Activated CD8-positive, alpha-beta memory T cell treated with anti-CD3 and anti-CD28 coated beads for 48 hours (primary cell): ENCODE measurements around the gene CNIH4.
"Not testable (repeated sequence)": the region's sequence is repeated elsewhere in the genome, so short reads cannot be mapped to it uniquely, and the experiment has no call there.

ENCODE experiments used
- DNase-seq, 3 experiments: peaks; one replicate each; pipeline ENCODE4 v3.0.0-alpha.2; 2020; ENCODE audit warnings: low read depth in 2 of 3, low spot score in 2 of 3

Gene CNIH4

DNA sequence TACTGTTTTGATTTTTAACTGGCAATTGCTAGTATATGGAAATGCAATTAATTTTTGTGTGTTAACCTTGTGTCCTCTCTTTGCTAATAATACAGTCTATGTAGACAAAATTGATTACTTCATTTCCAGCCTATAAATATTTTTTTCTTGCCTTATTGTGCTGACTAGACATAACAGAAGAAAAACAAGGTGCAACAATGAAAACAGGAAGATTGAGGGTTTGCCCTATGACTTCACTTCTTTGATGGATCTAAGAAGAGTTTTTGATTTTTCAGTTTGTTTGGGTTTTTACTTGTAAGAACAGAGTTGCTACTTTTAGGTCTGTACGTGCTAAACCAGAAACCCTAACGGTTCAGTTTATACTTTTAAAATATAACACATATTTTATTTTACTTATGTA, 8.5 kb upstream of the CNIH4 start:
- DNase-seq, result no peak

DNA sequence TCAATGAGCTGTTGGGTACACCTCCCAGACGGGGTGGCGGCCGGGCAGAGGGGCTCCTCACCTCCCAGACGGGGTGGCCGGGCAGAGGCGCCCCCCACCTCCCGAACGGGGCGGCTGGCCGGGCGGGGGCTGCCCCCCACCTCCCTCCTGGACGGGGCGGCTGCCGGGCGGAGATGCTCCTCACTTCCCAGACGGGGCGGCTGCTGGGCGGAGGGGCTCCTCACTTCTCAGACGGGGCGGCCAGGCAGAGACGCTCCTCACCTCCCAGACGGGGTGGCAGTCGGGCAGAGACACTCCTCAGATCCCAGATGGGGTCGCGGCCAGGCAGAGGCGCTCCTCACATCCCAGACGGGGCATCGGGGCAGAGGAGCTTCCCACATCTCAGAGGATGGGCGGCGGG, 7.0 kb upstream of the CNIH4 start:
- DNase-seq, result not testable (repeated sequence)

DNA sequence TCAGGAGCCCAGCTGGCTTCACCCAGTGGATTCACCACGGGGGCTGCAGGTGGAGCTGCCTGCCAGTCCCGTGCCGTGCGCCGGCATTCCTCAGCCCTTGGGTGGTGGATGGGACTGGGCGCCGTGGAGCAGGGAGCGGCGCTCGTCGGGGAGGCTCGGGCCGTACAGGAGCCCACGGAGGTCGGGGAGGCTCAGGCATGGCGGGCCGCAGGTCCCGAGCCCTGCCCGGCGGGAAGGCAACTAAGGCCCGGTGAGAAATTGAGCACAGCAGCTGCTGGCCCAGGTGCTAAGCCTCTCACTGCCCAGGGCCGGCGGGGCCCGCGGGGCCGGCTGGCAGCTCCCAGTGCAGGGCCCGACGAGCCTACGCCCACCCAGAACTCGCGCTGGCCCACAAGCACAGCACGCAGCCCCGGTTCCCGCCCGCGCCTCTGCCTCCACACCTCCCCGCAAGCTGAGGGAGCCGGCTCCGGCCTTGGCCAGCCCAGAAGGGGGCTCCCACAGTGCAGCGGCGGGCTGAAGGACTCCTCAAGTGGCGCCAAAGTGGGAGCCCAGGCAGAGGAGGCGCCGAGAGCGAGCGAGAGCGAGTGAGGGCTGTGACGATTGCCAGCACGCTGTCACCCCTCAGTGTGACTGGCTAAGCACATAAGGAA, 4.1 kb upstream of the CNIH4 start:
- not testable (repeated sequence) for DNase-seq

DNA sequence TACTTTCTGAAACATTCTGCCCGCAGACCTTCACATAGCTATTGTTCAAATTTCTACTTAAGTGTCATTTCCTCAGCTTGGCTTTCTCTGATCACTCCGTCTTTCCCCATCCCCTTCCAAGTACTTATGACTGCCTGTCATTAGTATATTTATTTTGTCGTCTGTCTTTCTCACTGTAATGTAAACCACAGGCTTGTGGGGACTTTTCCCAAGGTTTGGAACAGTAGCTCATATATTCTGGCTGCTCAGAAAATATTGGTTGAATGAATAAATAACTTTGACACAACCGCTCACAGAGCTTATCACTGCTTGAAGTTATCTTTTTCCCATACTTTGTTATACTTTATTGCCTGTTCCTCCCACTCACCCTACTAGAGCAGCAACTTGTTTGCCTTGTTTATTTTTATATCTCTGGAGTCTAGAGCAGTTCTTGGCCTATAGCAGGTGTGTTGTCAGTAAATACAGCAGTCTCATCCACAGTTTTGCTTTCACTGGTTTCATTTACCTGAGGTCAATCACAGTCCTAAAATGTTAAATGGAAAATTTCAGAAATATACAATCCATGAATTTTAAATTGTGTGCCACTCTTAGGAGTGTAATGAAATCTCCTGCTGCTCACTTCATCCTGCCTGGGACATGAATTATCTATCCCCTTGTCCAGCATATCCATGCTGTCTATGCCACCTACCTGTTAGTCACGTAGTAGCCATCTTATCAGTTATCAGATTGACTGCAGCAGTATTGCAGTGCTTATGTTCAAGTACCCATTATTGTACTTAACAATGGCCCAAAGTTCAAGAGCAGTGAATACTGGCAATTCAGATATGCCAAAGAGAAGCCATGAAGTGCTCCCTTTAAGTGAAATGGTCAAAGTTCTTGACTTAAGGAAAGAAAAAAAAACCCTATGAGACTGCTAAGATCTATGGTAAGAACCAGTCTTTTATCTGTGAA, 2.4 kb upstream of the CNIH4 start:
- no peak for DNase-seq

DNA sequence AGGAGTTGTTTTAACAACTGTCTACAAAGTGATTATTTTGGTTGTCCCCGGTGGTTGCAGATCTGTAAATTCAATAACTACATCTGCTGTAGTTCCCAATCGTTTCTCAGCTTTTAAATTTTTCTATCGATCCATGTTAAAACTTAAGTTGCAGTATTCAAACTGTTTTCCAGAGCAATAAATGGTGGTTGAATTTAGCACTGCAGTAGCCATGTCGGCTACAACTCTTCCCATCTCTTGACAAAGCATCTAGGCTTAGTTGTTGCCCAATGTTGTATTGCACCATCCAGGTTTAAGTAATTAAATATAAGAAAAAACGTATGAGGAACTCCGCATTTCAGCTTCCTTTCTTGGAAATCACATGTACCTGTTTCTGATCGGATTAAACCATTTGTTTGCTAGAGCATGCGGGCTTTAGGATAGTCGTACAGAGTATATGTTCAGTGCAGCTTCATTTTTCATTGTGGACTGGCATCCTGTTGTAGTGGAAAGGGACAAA, 996 bp downstream of the CNIH4 start:
- no peak for DNase-seq

DNA sequence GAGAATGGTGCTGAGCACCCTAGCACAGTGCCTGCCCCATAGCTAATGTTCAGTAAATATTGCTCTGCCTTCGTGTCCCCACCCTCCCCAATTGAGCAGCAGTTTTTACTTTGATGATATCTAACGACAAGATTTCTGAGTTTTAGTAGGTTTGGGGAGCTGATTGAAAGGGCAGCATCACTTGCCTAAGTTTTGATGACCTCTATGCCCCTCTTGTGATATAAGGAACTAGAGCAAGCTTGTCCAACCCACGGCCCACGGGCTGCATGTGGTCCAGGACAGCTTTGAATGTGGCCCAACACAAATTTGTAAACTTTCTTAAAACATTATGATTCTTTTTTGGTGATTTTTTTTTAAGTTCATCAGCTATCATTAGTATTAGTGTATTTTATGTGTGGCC, 1.6 kb downstream of the CNIH4 start:
- DNase-seq, result no peak

DNA sequence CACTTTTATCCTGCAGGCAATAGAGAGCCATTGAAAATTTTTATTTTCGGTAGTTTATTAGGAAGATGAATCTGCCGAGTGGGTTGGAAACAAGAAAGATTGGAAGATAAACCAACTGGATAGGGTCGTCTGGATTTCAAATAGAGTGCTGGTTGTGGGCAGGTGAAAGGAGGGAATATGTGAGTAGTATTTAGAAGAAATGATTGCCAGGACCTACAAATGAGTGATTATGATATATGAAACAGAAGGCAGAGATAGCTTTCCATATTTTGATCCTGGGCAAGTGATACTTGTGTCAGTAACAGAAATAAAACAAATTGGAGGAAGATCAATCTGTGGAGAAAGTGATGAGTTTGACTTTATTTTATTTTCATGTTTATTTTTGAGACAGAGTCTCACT, 2.5 kb downstream of the CNIH4 start:
- DNase-seq, result no peak

DNA sequence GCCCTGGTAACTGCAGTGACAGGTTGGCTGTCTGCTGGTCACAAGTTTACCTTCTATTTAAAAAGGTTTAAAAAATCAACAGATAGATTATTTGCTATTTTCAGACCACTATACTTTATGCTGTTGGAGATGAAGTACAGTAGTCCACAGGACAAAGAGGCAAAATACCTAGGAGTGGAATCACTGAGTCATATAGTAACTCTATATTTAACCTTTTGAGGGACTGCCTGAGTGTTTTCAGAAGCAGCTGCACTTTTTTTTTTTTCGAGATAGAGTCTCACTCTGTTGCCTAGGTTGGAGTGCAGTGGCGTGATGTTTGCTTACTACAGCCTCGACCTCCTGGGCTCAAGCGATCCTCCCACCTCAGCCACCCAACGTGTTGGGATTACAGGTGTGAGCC, 11.7 kb downstream of the CNIH4 start:
- DNase-seq, result no peak

DNA sequence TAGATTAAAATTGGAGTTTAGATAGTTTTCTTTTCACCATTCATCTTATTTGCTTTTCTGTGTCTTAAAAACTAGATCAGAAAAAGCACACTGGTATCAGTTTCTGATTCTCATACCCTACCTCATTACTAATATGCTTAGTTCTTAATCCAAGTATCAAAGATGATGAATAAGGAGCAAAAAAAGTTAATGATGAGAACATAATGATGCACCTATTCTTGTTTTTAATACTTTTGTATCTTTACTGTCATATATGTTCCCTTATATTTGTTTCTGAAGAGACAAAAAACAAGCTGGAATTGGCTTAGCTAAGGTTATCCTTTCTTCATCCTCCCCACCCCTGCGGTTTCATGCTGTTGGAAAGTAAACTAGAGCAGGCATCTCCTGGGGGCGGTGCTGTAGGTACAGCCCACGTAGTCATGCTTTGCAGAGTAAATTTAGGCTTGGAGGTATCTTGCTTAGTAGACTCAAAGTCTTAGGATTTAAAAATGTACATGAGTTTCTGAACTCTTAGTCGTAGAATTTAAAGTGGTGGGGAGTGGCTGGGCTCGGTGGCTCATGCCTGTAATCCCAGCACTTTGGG, 16.4 kb downstream of the CNIH4 start:
- no peak for DNase-seq

DNA sequence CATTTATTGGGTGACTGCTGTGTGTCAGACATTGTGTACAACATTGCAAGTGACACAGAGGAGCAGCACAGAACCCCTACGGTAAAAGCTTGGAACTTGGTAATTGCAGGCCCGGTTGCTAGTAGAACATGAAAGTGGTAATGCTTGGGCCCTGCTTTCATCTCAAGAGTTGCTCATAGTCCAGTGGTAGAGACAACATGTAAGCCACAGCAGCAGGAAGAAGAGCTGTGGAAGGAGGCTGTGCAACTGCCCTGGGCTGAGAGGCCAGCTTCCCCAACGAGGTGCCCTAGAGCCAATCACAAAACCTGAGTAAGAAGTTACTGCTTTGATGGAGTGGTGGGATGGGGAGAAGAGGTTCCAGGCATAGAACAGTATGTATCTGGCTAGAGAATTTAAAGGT, 18.4 kb downstream of the CNIH4 start:
- no peak for DNase-seq

DNA sequence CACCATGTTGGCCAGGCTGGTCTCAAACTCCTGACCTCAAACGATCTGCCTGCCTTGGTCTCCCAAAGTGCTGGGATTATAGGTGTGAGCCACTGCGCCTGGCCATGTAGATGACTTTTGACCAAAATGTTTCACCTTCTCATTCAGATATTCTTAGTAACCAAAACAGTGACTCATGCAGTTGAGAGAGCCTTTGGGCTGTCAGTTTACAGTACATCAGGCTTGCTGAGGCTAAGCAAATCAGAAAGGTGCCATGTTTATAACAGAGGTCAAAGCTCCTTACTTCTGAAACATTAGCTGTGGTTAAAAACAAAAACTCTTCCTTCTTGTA, 21.0 kb downstream of the CNIH4 start:
- no peak for DNase-seq

DNA sequence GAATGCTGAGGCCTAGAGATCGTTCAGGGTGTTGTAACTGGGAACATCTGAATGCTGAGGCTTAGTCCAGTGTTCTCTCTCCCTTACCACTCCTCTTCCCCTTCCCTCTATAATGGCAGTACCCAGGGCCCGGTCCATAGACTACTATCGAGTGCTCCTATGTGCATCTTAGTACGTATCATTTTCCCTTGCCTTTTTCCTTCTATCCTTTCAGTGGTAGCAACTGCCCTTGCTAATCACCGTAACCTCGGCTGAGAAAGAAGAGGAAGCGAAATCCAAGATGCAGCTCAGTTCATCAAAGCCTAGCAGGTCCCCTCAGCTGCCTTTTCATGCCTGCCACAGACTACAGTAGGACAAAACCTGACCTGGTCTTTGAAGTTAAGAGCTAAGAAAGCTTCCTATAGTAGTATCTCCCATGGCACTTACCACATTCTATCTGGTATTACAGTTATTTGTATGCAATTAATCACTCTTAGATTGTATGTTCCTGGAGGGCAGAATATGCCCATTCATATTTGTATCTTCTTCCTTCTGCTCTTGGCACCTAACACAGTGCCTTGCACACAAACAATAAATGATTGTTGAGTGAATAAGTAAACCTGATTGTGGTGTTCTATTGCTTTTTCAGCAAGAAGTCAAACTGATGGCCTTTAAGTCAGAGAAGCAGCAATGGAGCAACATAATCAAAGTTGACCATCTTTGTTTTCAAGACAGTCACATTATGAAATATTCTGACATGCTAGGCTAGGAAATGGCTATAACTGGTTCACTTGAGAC, 22.4 kb downstream of the CNIH4 start:
- DNase-seq, result no peak

DNA sequence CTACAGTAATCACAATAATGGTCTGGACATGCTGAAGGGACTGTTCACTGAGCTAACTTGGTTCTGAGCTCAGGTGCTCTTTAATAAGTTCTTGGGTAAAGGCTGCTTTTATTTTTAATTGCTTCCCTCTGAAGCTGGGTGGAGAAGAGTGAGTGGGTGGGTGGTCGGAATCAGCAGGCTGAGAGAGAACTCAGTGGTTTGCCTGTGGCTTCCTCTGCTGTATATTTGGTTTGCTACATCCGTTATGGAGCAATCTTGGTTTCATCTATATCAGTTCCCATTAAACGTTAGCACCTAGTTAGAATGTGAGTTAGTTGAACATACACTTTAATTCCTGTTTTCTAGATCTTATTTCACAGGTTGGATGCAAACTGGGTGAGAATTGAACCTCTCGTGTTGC, 23.3 kb downstream of the CNIH4 start:
- peak in 2 of 3 experiments; percentile 30 to 38 for DNase-seq

DNA sequence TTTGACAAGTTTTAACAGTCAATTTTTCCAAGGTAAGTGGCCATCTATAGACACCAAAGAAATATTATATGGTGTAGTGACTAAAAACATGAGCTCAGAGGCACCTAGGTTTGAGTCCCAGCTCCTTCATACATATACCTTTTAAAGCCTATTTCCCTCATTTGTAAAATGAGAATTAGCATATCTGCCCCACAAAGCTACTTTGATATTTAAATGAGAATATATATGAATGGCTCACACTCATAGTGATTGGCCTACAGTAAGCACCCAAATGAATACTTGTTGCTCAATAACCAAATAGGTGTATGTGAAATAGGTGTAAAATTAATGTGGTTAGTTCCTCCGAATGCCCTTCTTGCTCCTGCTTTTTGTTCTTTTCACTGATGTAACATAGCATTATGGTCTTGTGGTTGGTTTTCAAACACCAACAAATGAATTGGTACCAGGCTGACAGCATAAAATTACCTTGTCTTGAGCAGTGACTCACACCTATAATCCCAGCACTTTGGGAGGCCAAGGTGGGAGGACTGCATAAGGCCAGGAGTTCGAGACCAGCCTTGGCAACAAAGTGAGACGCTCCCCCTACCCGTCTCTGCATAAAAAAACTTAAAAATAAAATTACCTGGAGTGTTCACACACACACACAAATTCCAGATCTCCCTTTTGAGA, 25.3 kb downstream of the CNIH4 start:
- DNase-seq, result no peak

DNA sequence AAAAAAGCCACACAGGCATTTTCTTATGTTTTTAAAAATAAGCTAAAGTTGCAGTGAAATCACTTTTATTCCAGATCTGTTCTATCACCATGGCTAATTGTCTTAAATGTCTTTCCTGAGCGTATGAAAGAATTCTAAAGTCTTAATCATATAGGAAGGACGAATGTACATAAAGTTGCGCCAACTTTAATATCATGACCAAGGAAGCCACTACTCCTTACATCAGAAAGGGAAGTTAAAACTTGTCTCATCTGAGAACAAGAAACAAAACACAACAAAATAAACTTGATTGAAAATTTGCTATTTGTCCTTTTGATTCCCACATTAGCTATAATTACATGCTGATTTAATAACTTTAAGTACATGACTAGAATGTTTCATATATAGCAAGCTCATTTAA, 26.5 kb downstream of the CNIH4 start:
- no peak for DNase-seq

DNA sequence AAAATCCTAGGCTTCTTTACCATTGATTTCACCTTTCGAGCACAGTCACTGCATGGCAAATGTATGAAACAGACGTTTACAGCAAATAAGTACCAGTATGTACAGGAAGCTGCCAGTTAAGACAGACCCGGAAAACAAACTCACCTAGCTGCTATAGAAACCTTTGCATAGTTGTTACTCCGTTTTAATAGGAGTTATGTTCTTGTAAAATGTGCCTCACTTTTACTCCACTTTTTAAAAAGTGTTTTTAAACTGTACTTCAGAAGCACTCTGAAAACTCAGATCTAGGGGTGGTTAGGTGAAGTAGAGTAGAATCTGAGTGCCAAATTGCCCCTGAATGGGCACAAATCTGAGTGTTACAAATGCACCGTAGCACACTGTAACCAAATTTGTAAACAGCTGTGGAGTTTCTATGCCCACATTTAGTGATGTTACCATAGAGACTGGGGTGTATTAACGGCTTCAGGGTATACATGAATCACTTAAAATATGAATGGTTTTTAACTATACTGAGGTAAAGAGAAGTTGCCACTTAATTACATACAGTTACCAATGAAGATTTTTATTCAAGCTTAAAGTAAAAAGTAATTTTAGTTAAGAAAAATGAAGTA, 30.7 kb downstream of the CNIH4 start:
- no peak for DNase-seq

DNA sequence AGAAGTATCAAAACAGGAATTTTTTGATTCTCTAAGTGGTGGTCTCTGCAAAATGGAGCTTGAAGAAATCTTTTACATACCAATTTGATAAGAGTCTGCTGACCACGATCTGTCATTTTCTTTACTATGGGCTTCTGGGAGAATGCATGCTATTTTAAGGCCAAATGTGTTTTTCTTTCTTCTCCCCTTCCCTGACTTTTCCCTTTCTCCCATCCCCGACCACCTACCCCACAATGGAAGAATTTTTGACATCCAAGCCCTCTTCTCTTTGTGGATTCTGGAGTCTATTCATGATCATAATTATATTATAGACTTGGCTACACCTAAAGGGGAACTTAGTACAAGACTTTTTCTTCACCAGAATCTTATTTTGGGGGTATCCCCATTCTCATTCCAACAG, 31.3 kb downstream of the CNIH4 start:
- no peak for DNase-seq

DNA sequence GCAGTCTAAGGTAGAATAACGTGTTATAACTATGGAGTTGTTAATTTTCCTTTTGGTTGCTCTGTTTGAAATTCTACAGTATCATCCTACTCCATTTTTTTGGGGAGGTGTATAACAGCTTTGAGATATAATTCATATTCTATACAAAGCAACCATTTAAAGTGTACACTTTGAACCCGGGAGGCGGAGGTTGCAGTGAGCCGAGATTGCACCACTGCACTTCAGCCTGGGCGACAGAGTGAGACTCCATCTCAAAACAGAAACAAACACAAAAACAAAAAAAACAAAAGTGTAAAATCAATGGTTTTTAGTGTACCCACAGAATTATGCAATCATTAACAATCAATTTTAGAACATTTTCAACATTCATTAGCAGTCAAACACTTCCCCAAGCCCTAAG, 33.8 kb downstream of the CNIH4 start:
- DNase-seq, result no peak

DNA sequence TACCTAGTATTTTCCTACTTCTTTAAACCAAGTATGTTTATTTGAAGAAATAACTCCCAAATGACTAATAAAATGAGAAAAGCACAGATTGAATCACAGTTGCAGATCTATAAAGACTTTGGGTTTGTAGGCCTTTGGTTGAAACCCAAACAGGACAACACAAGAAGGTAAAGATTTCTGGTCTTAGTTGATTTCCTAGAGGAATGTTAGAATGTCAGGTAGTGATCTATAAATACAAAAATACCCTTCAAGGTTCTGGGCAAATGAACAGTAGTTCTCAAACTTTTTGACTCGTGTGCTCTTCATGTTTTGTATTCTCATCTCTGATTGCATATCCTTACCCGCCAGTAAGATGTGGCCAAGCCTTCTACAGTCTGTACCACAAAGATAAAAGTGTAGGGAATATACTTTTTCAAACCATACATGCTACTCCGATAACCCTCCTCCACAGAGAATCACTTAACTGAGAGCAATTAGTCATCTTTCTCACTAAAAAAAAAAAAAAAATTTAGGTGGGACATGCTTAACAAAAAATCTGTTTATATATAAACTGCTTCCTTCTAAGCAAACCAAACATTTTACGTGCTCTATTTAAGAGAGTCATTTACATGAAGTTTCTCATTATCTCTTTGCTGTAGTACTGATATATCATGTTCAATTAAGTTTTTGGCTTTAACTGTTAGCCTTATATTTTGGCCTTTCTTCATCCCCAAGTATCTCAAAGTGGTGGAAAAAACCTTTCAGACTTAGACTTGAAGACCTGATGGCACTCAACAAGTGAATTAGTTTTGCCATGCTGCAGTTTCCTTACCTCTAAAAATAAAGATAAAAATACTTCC, 36.0 kb downstream of the CNIH4 start:
- DNase-seq, result no peak

DNA sequence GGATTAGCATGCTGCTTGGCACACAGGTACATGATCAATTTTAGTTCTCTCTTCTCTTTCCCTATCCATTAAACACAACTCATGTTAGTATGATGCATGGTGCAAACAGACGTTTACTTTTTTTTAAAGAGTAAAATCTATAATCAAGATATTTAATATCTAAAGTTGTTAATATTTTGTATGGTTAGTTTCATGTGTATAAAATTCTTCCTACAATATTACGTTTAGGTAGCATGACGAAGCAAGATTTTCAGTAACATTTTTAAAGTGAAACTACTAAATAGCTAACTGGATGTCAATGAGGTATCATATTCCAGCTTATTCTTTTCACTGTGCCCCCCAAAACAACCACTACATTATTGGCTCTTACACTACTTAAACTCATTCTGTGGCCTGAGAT, 36.6 kb downstream of the CNIH4 start:
- DNase-seq, result no peak
